GM11168 (cell line): ENCODE data around the gene ZMIZ1.

Experiments
- in situ Hi-C: fragments of 300-500 bp; cut with MboI; formaldehyde crosslinking; loops from one replicate; pipeline ENCODE4 v1.12.0; 2022; ENCODE audit warnings: low sequenced_read_pairs; ENCODE audit not compliant: unreplicated experiment

The ZMIZ1 gene

DNA sequence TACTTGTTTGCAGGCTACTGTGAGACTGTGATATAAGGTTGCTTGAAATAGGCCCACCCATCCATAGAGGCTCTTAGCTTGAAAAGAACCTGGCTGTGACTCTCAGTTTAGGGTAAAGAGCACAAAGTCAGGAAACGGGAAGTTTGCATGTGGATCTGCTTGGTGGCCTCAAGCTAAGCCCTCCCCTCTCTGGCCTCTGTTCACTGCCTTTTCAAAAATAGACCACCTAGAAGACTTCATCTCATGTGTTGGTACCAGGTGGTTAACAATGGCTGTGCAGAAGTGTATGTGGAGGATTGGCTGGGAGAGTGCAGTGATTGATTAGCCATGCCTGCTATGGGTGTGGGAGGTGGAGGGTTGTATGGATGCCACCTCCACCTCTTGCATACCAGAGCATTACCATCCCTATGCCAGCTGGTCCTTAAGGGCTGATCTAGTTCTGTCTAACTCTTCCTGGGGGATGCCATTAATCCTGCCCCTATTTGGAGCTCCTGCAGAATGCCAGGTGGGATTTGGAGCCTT is 122.0 kb downstream of the ZMIZ1 start:
- in situ Hi-C loops: loop anchor here (25.0 kb wide), 2 partner anchors 328 to 1154 kb away; partner anchors contain the start of genes POLR3A and RPS24

DNA sequence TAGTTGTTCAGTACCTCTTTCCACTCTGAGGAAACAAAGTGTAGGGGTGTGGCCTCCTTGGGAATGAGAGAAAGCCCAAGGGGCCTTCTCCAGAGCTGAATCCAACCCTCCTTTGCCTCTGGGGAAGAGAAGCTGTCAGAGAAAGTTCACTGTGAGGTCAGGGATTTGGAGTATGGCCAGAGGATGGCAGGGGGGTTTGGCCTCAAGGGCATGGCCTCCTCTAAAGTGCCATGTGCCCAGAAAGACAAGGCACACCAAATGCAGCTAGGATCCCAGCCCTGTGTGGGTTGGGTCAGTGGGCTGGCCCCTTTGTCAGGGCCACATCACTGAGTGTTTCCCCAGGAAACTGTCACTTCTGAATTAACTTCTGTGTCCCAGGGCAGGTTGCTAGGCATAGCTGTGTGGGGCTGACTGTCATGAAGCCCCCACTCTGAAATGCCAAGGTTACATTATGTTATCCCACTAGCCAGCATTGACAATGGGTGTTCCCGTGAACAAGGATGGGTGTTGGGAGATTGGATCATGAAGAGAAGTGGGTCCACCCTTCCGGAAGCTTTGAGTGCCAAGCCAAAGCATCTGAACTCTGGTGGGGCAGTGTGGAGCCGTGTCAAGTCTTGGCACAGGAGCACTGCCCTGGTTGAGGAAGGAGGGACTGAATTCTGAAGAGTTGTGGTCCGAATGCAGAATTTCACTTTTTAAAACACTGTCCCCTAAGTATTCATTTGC is 123.3 kb downstream of the ZMIZ1 start:
- in situ Hi-C loops: loop anchor here (25.0 kb wide), 2 partner anchors 330 to 1155 kb away; partner anchors contain the start of genes POLR3A and RPS24

DNA sequence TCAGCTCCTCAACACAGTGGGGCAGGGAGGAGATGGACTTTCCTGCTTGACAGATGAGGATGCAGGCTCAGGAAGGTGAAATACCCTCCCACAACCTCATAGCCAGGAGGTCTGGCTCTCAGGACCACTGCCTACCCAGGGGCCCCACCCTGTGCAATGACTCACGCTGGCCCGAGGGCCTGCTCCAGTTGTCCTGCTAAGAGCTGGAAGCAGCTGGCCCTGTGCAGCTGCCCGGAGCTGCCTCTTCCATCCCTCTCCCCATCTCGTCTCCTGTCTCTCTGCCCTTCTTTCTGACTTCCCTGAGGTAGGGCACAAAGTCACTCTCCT is 123.9 kb downstream of the ZMIZ1 start:
- in situ Hi-C loops: loop anchor here (25.0 kb wide), 2 partner anchors 330 to 1155 kb away; partner anchors contain the start of genes POLR3A and RPS24

DNA sequence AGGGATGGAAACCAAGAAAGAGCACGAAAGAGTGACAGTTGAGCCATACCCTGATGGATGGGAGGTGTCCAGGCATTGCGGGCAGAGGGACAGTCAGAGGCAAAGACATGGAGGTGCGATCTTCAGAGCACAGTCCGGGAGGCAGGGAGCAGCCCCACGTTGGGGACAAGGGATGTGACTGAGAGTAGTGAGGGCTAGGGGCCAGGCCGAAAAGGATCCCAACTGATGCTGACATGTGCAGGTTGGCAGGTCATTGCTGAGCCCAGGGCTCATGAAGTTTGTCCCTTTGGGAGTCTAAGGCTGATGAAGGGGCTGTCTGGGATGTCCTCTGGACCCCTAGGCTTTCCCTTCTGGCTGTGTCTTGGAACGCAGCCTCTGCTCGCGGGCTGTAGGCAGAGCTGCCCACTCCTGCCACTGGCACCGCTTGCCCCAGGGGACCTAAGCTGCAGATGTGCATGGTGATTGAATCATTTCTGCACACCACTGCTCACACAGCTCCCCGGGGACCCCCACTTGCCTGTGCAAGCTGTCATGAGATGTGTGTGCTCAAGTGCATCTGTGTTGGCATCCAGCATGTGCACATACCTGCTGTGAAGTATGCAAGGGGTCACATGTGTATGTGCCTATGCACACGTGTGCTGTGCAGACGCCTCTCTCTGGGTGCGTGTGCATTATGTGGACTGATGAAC is 125.1 kb downstream of the ZMIZ1 start:
- in situ Hi-C loops: loop anchor here (25.0 kb wide), 2 partner anchors 332 to 1157 kb away; partner anchors contain the start of genes POLR3A and RPS24

DNA sequence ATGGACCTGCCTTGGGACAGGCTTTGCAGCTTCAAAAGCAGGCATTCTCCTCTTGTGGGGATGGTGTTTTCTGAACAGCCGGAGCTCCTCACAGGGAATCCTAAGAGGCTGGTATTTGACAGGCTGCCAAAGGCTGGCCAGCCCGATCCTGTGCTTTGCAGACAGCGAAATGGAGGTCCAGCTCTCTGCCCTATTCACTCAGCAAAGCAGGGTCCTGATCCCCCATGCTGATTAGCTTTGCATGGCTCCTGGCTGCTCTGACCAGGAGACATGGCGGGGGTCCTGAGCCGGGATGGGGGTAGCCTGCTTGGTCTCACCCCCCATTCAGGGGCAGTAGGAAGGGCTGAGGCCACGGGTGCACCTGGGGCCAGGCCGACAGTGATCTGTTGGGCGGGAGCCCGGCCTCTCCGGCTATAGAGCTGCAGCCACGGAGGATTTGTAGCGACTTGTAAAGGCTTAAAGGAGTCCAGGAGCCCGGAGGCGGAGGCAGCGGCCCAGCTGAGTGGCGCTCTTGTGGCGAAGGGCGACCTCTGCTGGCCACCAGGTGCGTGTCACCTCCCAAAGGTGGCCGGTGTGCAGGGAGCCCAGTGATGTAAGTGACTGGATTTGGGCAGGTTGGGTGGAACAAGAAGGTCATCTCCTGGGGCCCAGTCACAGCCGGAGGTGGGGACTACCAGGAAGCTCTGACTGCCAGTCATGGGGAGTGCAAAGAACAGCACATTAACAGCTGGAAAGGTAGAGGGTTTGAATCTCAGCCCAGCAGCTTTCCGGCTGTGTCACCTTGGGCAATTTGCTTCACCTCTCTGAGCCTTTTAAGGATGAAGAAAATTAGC is 126.5 kb downstream of the ZMIZ1 start:
- in situ Hi-C loops: loop anchor here (25.0 kb wide), 2 partner anchors 333 to 1158 kb away; partner anchors contain the start of genes POLR3A and RPS24

DNA sequence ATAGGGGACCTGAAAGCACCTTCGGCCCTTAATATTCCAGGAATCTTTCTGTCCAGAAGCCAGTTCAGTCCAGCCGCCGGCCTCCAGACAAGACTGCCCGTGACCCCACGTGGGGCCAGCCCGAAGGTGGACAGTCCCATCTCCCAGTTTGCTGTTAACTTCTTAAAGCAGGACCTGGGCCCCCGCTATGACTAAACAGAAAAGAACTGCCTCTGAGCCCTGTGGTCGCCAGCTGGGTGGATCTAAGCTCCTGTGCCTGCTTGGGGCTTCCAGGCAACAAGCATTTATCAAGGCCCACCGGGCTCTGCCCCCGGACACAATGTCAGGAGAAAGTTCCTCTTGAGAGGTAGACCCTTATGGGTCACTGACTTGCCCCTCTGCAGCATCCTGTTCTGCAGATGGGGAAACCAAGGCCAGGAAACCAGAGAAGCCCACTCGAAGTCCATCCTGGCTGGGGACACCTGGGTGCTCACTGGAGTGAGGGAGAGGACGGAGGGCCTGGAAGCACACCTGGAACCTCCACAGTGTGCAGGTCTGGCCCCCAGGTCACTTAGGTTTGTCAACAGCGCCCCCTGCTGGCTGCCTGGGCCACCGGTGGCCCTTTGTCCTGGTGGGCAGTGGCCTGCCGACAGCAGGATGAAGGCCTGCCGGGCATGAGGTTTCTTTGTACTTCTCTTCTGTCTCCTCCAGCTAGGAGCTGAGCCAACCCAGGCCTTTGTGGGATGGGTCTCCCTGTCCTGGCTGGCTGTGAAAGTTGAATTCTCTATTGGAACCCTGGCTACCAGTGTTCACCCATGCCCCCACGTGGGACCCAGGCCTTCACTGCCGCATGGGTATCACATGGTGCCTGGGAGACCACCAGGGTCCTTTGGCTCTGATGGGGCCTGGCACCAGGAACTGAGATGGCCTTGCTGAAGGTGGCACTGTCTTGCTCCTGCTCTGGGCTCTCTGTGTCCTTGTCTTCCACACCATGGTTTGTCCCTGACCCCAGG is 128.0 kb downstream of the ZMIZ1 start:
- in situ Hi-C loops: loop anchor here (25.0 kb wide), 2 partner anchors 334 to 1159 kb away; partner anchors contain the start of genes POLR3A and RPS24

DNA sequence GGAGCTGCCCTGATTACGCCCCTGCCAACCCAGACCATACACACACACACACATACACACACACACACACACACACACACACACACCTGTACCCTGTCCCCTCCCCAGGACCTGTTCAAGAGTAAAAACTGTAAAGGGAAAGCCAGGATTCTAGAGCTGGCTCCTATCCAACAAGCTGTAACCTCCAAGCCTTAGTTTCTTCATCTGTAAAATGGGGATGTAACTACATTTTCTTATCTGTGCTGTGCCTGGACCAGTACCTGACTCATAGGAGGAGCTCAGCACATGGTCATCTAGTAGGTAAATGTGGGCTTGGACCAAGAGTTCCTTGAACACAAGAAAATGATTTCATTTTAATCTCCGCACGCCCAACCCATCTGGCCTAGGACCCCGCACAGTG is 128.8 kb downstream of the ZMIZ1 start:
- in situ Hi-C loops: loop anchor here (25.0 kb wide), 2 partner anchors 335 to 1160 kb away; partner anchors contain the start of genes POLR3A and RPS24

DNA sequence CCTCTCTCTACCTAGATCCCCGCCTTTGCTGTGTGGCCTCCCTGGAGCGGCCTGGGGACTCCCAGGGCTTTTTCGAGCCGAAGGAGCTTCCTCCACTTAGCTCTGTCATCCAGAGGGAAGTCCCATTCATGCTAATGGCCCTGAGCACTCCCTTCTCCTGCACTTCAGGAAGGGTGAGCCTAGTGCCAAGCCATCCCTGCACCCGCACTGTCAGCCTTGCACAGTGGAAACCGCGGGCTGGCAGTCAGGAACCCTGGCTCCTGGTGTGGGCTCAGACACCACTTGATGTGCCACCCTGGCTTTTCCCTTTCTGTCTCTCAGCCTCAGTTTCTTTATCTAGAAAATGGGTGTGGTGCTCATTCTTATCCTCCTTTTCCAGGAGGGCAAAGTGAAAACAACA is 131.6 kb downstream of the ZMIZ1 start:
- in situ Hi-C loops: no loop called here

DNA sequence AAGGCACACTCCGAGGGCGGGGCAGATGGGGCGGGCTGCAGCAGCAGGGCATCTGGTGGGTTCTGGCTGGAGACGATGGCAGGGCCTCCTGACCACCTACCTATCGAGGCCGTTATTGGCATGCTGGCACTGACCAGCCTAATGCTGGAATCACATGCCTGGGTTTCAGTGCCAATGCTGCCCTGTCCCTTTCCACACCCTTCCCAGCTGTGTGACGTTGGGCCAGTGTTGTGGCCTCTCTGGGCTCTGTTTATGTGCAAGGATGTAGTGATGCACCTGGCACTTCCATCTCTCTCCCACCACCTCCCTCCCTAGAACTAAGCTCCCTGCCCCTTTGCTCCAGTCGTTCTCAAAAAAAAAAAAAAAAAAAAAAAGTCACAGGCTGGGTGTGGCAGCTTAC is 132.9 kb downstream of the ZMIZ1 start:
- in situ Hi-C loops: no loop called here

DNA sequence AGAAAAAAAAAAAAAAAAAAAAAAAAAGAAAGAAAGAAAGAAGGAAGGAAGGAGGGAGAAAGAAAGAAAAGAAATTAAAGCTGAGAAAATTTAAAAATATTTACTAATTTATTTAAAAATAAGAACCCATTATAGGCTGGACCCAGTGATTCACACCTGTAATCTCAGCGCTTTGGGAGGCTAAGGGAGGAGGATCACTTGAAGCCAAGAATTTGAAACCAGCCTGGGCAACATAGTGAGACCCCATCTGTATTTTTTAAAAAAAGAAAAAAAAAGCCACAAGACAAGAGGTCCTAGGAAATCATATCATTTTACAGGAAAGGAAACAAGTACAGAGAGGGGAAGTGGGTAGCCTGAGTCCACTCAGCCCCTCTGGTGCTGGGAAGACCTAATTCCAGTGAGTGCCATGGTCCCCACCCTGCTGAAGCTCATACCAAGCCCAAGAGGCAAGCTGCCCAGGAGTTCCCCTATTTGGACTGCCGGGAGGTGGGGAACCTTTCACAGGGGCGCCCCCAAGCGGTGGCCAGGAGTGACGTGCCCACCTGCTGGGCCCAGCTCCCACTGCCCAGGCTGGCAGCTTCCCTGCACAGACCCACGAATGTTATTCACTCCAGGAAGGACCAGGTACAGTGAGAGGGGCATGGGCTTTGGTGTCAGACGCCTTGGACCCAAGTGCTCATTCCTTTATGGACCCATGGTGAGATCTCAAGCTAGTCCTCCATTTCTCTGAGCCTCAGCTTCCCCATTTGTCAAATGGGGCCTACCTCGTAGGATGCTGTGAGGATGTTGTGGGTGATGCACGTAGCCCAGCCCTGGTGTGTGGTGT is 133.6 kb downstream of the ZMIZ1 start:
- in situ Hi-C loops: no loop called here

DNA sequence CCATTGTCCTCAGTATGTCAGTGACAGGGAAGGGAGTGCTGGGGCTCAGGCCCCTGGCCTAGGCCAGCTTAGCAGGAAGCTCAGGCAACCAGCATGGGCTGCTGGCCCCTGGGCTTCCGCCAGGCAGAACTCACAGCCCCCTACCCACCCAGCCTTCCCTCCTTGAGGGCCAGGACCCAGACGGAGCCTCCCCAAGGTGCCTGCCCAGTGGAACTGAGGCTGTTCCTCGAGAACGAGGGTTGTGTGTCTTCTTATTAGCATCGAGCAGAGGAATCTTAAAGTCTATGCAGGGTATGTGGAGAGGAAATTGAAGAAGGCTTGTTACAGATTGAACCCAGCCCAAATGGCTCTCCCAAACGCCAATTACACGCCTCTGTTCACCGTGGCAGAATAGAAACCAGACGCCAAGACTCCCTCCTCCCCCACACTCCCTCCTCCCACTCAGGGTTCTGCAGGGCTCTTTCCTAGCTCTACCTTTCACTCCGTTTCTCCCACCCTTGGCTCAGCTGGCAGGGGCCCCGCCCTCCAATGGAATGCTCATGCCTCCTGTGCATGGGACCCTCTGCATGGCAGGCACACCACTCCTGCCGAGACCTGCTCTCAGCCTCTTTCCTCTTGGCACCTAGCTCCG is 134.4 kb downstream of the ZMIZ1 start:
- in situ Hi-C loops: no loop called here

DNA sequence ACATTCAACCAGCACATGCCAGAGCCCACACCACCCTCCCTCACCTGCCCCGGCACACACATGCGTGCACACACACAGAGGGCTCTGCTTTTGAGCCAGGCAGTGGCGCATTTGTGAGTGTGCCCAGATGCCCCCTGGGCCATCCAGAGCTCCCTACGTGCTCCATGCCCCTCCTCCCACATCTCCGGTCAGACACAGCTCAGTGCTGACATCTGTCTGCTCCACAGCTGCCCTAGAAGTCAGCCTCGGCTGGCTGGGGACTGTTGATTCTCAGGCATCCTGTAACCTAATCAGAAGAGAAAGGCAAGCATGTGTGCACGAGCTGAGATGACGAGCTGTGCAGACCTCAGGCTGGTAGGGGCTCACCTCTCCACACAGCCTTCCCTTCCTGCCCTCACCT is 135.1 kb downstream of the ZMIZ1 start:
- in situ Hi-C loops: no loop called here

DNA sequence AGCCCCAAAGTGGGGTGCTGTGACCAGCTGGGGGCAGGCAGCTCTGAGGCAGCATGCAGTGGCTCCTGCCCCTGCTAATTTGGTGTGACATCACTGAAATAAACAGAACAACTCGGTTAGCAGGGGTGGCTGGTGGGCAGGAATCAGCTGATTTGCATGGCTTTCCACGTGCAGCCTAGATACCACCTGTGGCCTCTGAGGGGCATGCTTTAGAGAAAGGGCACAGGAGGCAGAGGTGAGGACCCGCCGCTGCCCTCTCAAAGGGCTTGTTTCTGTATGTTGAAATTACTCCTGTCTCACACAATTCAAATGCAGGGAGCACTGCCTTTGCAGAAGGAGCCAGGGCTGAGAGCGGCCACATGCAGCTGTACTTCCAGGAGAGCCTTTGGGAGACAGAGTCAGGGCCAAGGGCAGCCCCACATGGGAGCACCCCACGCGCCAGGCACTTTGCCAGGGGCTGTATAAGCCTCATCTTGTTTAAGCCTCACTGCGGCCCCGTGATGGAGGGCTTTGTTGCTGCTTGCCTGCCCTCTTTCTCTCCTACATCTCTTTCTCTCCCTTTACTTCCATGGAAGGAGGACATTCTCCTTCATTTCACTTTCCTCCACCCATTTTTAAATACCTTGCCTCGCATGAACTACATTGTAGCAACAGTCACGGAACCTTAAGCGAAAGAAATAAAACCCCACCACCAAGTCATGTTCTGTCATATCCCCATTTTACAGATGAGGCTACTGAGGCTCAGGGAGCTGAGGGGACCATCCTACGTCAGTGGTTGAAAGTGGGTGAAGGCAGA is 137.7 kb downstream of the ZMIZ1 start:
- in situ Hi-C loops: no loop called here

DNA sequence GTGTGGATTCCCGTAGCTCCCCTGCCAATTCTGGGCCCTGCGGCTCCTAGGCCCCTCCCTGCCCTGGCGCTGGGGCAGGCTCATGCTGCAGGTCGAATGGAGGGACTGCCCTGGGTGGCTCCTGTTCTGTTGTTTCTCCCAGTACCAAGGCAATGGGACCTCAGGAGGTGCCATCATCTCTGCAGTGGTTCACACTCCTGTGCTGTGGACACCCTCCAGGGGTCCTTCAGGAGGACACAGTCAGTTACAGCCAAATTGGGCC is 138.3 kb downstream of the ZMIZ1 start:
- in situ Hi-C loops: no loop called here

DNA sequence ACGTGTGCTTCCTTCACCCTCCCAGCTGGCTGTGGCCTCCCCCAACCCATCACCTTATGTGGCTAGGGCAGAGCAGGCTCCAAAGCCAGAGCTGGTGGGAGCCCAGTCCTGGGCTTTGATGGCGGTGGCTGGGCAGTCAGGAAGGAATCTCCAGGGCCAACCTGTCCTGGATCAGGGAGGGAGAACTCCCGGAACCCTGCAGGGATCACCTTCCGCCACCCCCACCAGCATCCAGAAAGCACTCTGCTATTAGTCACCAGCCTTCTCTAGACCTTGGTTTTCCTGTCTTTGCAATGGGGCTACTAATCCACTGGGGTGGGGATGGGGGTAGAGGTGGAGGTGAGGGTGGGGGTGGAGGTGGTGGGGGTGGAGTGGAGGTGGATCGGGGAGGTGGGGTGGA is 139.0 kb downstream of the ZMIZ1 start:
- in situ Hi-C loops: no loop called here

DNA sequence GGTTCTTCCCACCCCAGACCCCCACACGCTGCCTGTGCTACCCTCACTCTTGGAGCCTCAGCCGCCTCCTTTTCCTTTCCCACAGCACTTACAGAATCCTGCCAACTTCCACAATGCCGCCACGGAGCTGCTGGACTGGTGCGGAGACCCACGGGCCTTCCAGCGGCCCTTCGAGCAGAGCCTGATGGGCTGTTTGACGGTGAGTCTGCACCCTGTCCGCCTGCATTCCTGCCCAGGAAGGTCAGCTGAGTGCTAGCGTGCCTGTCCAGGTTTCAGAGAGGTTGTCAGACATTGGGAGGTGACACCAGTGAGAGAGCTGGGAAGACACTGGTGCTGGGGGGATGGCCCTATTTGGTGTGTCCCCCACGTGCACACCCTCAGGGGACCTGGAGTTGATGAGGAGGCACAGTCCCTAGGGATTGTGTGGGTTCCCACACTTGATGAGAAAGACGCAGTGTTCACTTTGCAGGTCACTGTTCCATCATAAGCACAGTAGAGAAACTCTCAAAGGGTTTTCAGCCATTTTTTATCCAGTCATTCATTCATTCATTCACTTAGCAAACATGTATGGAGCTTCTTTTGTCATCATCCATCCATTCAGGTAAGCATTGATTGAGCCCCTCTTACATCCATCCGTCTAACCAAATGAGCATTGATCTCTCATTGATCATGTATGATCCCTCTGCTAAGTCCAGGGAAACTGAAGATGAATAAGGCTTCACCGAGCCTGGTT is 139.7 kb downstream of the ZMIZ1 start:
- in situ Hi-C loops: no loop called here

DNA sequence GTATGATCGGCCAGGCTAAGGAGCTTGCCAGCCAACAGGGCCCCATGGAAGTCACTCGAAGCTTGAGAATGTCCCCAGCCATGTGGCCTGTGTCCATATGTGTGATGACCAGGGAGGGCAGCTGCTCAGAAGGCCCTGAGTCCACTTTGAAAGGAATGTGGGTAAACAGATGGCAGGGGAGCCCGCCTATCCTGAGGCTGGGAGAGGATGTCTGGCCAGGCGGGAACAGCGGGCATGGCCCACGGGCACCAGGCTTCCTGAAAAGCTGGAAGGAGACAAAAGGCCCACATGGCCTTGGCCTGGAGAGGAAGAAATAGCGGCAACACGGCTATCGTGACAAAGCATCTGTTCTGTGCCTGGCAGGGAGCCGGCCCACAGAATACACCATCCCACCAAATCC is 140.6 kb downstream of the ZMIZ1 start:
- in situ Hi-C loops: no loop called here
